22Rv1 (cell line): ENCODE results near the gene FGFR1OP2.

Source experiments
- ZFX ChIP-seq: fragments of 450-650 bp; IDR thresholded peaks from 2 replicates; pipeline ENCODE4 v1.6.1; 2017; ENCODE audit warnings: antibody characterized with exemption, borderline replicate concordance
- TF ChIP-seq, protein P1 (sequence below): fragments of 450-650 bp; IDR thresholded peaks from 2 replicates; pipeline ENCODE4 v1.5.1; 2017; ENCODE audit warnings: mild to moderate bottlenecking

DNA sequence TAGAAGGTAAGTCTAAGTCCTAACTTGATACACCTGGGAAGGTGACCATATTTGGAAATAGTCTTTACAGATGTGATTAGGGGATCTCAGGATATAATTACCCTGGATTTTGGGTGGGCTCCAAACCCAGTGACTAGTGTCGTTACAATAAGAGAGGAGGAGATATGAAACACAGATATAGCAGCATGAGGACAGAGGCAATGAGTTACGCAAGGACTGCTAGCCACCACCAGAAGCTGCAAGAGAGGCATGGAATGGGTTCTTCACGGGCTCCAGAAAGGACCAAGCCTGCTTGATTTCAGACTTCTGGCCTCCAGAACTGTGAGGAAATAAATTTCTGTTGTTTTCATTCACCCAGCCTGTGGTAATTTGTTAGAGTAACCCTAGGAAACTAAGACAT, 28.6 kb downstream of the FGFR1OP2 start:
- TF ChIP-seq, protein P1, sequence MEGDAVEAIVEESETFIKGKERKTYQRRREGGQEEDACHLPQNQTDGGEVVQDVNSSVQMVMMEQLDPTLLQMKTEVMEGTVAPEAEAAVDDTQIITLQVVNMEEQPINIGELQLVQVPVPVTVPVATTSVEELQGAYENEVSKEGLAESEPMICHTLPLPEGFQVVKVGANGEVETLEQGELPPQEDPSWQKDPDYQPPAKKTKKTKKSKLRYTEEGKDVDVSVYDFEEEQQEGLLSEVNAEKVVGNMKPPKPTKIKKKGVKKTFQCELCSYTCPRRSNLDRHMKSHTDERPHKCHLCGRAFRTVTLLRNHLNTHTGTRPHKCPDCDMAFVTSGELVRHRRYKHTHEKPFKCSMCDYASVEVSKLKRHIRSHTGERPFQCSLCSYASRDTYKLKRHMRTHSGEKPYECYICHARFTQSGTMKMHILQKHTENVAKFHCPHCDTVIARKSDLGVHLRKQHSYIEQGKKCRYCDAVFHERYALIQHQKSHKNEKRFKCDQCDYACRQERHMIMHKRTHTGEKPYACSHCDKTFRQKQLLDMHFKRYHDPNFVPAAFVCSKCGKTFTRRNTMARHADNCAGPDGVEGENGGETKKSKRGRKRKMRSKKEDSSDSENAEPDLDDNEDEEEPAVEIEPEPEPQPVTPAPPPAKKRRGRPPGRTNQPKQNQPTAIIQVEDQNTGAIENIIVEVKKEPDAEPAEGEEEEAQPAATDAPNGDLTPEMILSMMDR, result no peak
- TF ChIP-seq ZFX, result no peak
